IMR-90 (cell line): ENCODE data around the gene CASKIN1. TPM values are rescaled to one million over a fixed set of nuclear protein-coding genes. Genes with fewer than 3 reads are reported as not detected.

Experiments used
- ATAC-seq: fragments of 200-7000 bp; cut with Tn5 transposase; 2 replicates; pipeline ENCODE4 v1.9.1; 2020; ENCODE audit warnings: low read depth, mild to moderate bottlenecking, moderate library complexity
- BruUV-seq: library from RNA; stranded (reverse); fragments of 400-500 nt; replicated peaks from 2 replicates; lab custom pipeline; 2021; lab: Mats Ljungman, UMichigan
- CTCF ChIA-PET: fragments of 300-600 bp; formaldehyde crosslinking; extraction: SDS; loops from one replicate; lab custom pipeline; 2021; ENCODE audit warnings: antibody characterized with exemption; lab: Yijun Ruan, JAX
- POLR2A ChIA-PET: fragments of 300-600 bp; sonication (Branson Sonifier 250); formaldehyde crosslinking; loops from one replicate; lab custom pipeline; 2022; ENCODE audit warnings: antibody characterized with exemption; ENCODE audit not compliant: unreplicated experiment; lab: Charles Lee
- DNase-seq: peaks from one replicate; pipeline ENCODE4 v3.0.0; 2013
- H2AFZ ChIP-seq: replicated peaks from 2 replicates; pipeline ENCODE3; 2013; ENCODE audit warnings: low read length, mild to moderate bottlenecking; ENCODE audit not compliant: poor library complexity
- H2AK5ac ChIP-seq: 2 replicates; pipeline ENCODE4 v1.6.1; 2013; ENCODE audit warnings: low read depth, low read length, inconsistent platforms
- H2AK9ac ChIP-seq: replicated peaks from 2 replicates; pipeline ENCODE3; 2013; ENCODE audit warnings: mild to moderate bottlenecking, low read depth, low read length, moderate library complexity; ENCODE audit not compliant: poor library complexity
- H2BK120ac ChIP-seq: 2 replicates; pipeline ENCODE4 v1.6.1; 2013; ENCODE audit warnings: low read depth, low read length, inconsistent platforms
- H2BK15ac ChIP-seq: 3 replicates; pipeline ENCODE4 v1.6.1; 2013; ENCODE audit warnings: low read depth, low read length, inconsistent platforms
- H2BK20ac ChIP-seq: 2 replicates; pipeline ENCODE4 v1.6.1; 2013; ENCODE audit warnings: low read depth, mild to moderate bottlenecking, inconsistent platforms, low read length, moderate library complexity
- H2BK5ac ChIP-seq: 2 replicates; pipeline ENCODE4 v1.6.1; 2013; ENCODE audit warnings: mild to moderate bottlenecking, low read depth, low read length, inconsistent platforms; ENCODE audit not compliant: poor library complexity, severe bottlenecking
- H3K14ac ChIP-seq: replicated peaks from 2 replicates; pipeline ENCODE4 v1.6.1; 2013; ENCODE audit warnings: low read depth, low read length, inconsistent platforms
- H3K18ac ChIP-seq: 2 replicates; pipeline ENCODE4 v1.6.1; 2013; ENCODE audit warnings: low read depth, low read length, control low read depth
- H3K23ac ChIP-seq: 2 replicates; pipeline ENCODE4 v1.6.1; 2013; ENCODE audit warnings: low read depth, low read length, inconsistent platforms
- H3K27ac ChIP-seq: 2 replicates; pipeline ENCODE4 v1.5.1; 2013; ENCODE audit warnings: mild to moderate bottlenecking, control low read depth, low read length; ENCODE audit not compliant: insufficient read depth
- H3K27me3 ChIP-seq: 2 replicates; pipeline ENCODE4 v1.6.1; 2013; ENCODE audit warnings: low read length; ENCODE audit not compliant: control insufficient read depth, insufficient read depth
- H3K36me3 ChIP-seq: 2 replicates; pipeline ENCODE4 v1.6.1; 2013; ENCODE audit warnings: low read length, mixed read lengths; ENCODE audit not compliant: control insufficient read depth, insufficient read depth
- H3K4ac ChIP-seq: 2 replicates; pipeline ENCODE4 v1.6.1; 2013; ENCODE audit warnings: low read depth, low read length, inconsistent platforms
- H3K4me1 ChIP-seq: 2 replicates; pipeline ENCODE4 v1.6.1; 2013; ENCODE audit warnings: low read length, mixed read lengths; ENCODE audit not compliant: control insufficient read depth, insufficient read depth
- H3K4me2 ChIP-seq: 2 replicates; pipeline ENCODE4 v1.6.1; 2013; ENCODE audit warnings: low read depth, mild to moderate bottlenecking, control low read depth, low read length, moderate library complexity
- H3K4me3 ChIP-seq: 2 replicates; pipeline ENCODE4 v1.5.1; 2013; ENCODE audit warnings: low read depth, mild to moderate bottlenecking, control low read depth, low read length, moderate library complexity; ENCODE audit not compliant: insufficient read depth
- H3K56ac ChIP-seq: 2 replicates; pipeline ENCODE4 v1.6.1; 2013; ENCODE audit warnings: low read length, inconsistent platforms; ENCODE audit not compliant: insufficient read depth; ENCODE audit errors: extremely low read depth
- H3K79me1 ChIP-seq, 2 experiments: 2 replicates each; pipeline ENCODE4 v1.6.1; 2013; ENCODE audit warnings: low read length in 2 of 2, inconsistent platforms in 1 of 2, low read depth in 1 of 2
- H3K9ac ChIP-seq: 2 replicates; pipeline ENCODE4 v1.6.1; 2013; ENCODE audit warnings: low read depth, low read length, control low read depth
- H3K9me1 ChIP-seq: 2 replicates; pipeline ENCODE4 v1.6.1; 2013; ENCODE audit warnings: low read length, inconsistent platforms; ENCODE audit not compliant: insufficient read depth
- H3K9me3 ChIP-seq: 2 replicates; pipeline ENCODE4 v1.6.1; 2013; ENCODE audit warnings: low read length; ENCODE audit not compliant: control insufficient read depth, insufficient read depth
- H4K20me1 ChIP-seq: 2 replicates; pipeline ENCODE4 v1.6.1; 2013; ENCODE audit warnings: low read length, inconsistent platforms; ENCODE audit not compliant: insufficient read depth
- H4K5ac ChIP-seq: 2 replicates; pipeline ENCODE4 v1.6.1; 2013; ENCODE audit warnings: mild to moderate bottlenecking, low read depth, low read length, control low read depth
- H4K8ac ChIP-seq, 2 experiments: 2 replicates each; pipeline ENCODE4 v1.6.1; 2013; ENCODE audit warnings: low read depth in 2 of 2, low read length in 2 of 2, control low read depth in 1 of 2, inconsistent platforms in 1 of 2
- H4K91ac ChIP-seq: 2 replicates; pipeline ENCODE4 v1.6.1; 2013; ENCODE audit warnings: low read depth, low read length, inconsistent platforms; ENCODE audit not compliant: insufficient read depth
- BHLHE40 ChIP-seq: fragments of 150-350 bp; IDR thresholded peaks from 2 replicates; pipeline ENCODE4 v1.6.1; 2016; ENCODE audit warnings: mild to moderate bottlenecking, low read depth, low read length
- CTCF ChIP-seq: conservative IDR thresholded peaks from 2 replicates; pipeline ENCODE4 v1.5.1; 2012; ENCODE audit warnings: mild to moderate bottlenecking, low read depth, low read length, improper control_type of control experiment
- NFE2L2 ChIP-seq: fragments of 150-350 bp; IDR thresholded peaks from 2 replicates; pipeline ENCODE4 v1.6.1; 2016; ENCODE audit warnings: low read depth, mild to moderate bottlenecking, low read length
- POLR2A ChIP-seq: IDR thresholded peaks from 2 replicates; pipeline ENCODE4 v1.6.1; 2012; ENCODE audit warnings: mild to moderate bottlenecking, low read depth, low read length
- RFX5 ChIP-seq: IDR thresholded peaks from 2 replicates; pipeline ENCODE4 v1.8.0; 2012; ENCODE audit warnings: low read depth, mild to moderate bottlenecking, low read length, moderate library complexity
- SMC3 ChIP-seq: fragments of 150-350 bp; IDR thresholded peaks from 2 replicates; pipeline ENCODE4 v1.6.1; 2016; ENCODE audit warnings: low read depth, mild to moderate bottlenecking, antibody characterized with exemption, low read length, moderate library complexity
- WGBS, 2 experiments: methylation state at CpG; one replicate each; pipeline versions ENCODE4 v1.1.5 to v1.1.7; 2013; ENCODE audit warnings: missing lambda C conversion rate in 2 of 2; ENCODE audit not compliant: insufficient read length in 1 of 2; ENCODE audit errors: extremely low coverage in 2 of 2; 5-methylcytosine and 5-hydroxymethylcytosine counted together
- dilution Hi-C: fragments of 300-500 bp; cut with HindIII; formaldehyde crosslinking; loops from one replicate; pipeline ENCODE4 v1.14.3; 2018; ENCODE audit warnings: low sequenced_read_pairs; ENCODE audit not compliant: unreplicated experiment
- in situ Hi-C: fragments of 300-500 bp; cut with MboI; formaldehyde crosslinking; loops from 3 replicates; pipeline ENCODE4 v1.14.3; 2019; ENCODE audit warnings: low sequenced_read_pairs, inconsistent platforms, mixed read lengths
- intact Hi-C: fragments of 100-400 bp; cut with micrococcal nuclease; formaldehyde crosslinking; loops from 2 replicates; pipeline ENCODE4 v1.10.0; 2022
- polyA plus RNA-seq, 3 experiments: library from polyadenylated mRNA; depleted of rRNA; stranded (reverse); fragments of >200 nt; gene quantifications; 2 replicates each; pipeline ENCODE4 v1.2.3, GENCODE V29; 2012; ENCODE audit warnings: low replicate concordance in 1 of 3
- total RNA-seq: library from RNA; depleted of rRNA; stranded (reverse); fragments of >200 nt; gene quantifications from 2 replicates; pipeline ENCODE4 v1.2.3, GENCODE V29; 2012

The CASKIN1 gene
- total and polyA plus RNA-seq, 2 of the 4 experiments (the other 2 are of a cell fraction) = 0.05 TPM; not detected in 1

GRCh38 chr16:2228161-2228824 is 31.9 kb upstream of the CASKIN1 start:
- H3K9ac ChIP-seq = no peak overlapping the region
- H3K4me1 ChIP-seq = peaks cover 12% of the 10 kb centered on the region
- no peak overlapping the region for H2AFZ ChIP-seq
- H3K18ac ChIP-seq = no peak overlapping the region
- 75% methylated on average over 1 of the region's 25 CpGs; no CpG with 5 or more reads in 1 of the 2 experiments for WGBS, 2 experiments
- H3K36me3 ChIP-seq = peaks cover 42% of the 10 kb centered on the region
- no peak overlapping the region for H3K14ac ChIP-seq
- no peak overlapping the region for H2BK15ac ChIP-seq
- no peak overlapping the region for H2AK5ac ChIP-seq
- in situ Hi-C loops = no loop called here
- peaks cover 15% of the 10 kb centered on the region; the same call in 1 of the 2 replicates for H3K9me1 ChIP-seq
- BruUV-seq = no TSS peak
- intact Hi-C loops = no loop called here
- DNase-seq (no peak), ATAC-seq (no peak)
- no peak overlapping the region for H2BK120ac ChIP-seq
- ChIA-PET CTCF (no interaction called here), POLR2A (no interaction called here)
- no peak overlapping the region for H3K4me3 ChIP-seq
- H3K9me3 ChIP-seq = no peaks in the 10 kb centered on the region
- no peak overlapping the region for H2AK9ac ChIP-seq
- H4K8ac ChIP-seq = no peak overlapping the region
- H3K4ac ChIP-seq = no peak overlapping the region
- peaks cover 2 to 45% of the 10 kb centered on the region in 2 experiments; a peak in 3 of 4 replicates for H3K79me1 ChIP-seq
- H3K56ac ChIP-seq = no peak overlapping the region
- no peak for TF ChIP-seq SMC3
- no peak for TF ChIP-seq RFX5
- TF ChIP-seq NFE2L2 = no peak
- TF ChIP-seq POLR2A = no peak
- TF ChIP-seq BHLHE40 = no peak
- TF ChIP-seq CTCF = no peak
- no peaks in the 10 kb centered on the region for H3K27me3 ChIP-seq
- no peak overlapping the region for H3K23ac ChIP-seq
- no peak overlapping the region for H2BK5ac ChIP-seq
- peaks cover 24% of the 10 kb centered on the region for H4K20me1 ChIP-seq
- no peak overlapping the region for H4K91ac ChIP-seq
- no peak overlapping the region for H3K27ac ChIP-seq
- no peak overlapping the region for H4K5ac ChIP-seq
- no peak overlapping the region for H3K4me2 ChIP-seq
- dilution Hi-C loops = no loop called here
- H2BK20ac ChIP-seq = no peak overlapping the region
